Thoracic aorta (tissue), 2 donors: ENCODE measurements around the gene RASGEF1B. TPM values are rescaled to one million over a fixed set of nuclear protein-coding genes. Genes with fewer than 3 reads are reported as not detected.

Experiments
- ATAC-seq: fragments of 150-250 bp; one replicate; pipeline ENCODE4 v1.8.0; 2017; ENCODE audit warnings: low read depth; ENCODE audit not compliant: insufficient number of reproducible peaks, low FRiP score
- DNase-seq: peaks from one replicate; pipeline ENCODE4 v3.0.0-alpha.2; 2020; ENCODE audit warnings: low spot score
- H3K27ac ChIP-seq, 2 donors: fragments of 200-600 bp; sonication (generic); 1 replicate in 1 of 2; 2 replicates in 1 of 2; pipeline ENCODE4 v1.5.1; 2016; ENCODE audit warnings: mild to moderate bottlenecking in 2 of 2, moderate library complexity in 2 of 2
- H3K27me3 ChIP-seq: fragments of 200-600 bp; sonication (generic); replicated peaks from 2 replicates; pipeline ENCODE4 v1.6.0; 2016; ENCODE audit warnings: mild to moderate bottlenecking; ENCODE audit not compliant: insufficient read depth
- H3K36me3 ChIP-seq: fragments of 200-600 bp; sonication (generic); one replicate; pipeline ENCODE4 v1.5.1; 2016
- H3K4me1 ChIP-seq, 2 donors: fragments of 200-600 bp; sonication (generic); 1 replicate in 1 of 2; 2 replicates in 1 of 2; pipeline versions ENCODE4 v1.5.1 to v1.6.0; 2016; ENCODE audit warnings: low read depth in 2 of 2, mild to moderate bottlenecking in 1 of 2; ENCODE audit not compliant: control insufficient read depth in 1 of 2
- H3K4me3 ChIP-seq: fragments of 200-600 bp; sonication (generic); 2 replicates; pipeline ENCODE4 v1.5.1; 2016; ENCODE audit warnings: mild to moderate bottlenecking
- H3K9me3 ChIP-seq: fragments of 200-600 bp; sonication (generic); 2 replicates; pipeline ENCODE4 v1.5.1; 2016
- CTCF ChIP-seq: fragments of 200-600 bp; sonication (generic); IDR thresholded peaks from one replicate; pipeline ENCODE4 v1.5.1; 2019; ENCODE audit warnings: antibody characterized with exemption
- total RNA-seq, 2 donors: library from RNA; depleted of rRNA; stranded (reverse); fragments of >200 nt; gene quantifications; one replicate each; pipeline versions ENCODE4 v1.1.0 to v1.2.3, GENCODE V29; 2016

The RASGEF1B gene
- total RNA-seq, 2 donors from 2014 or later = 24.4 to 42.0 TPM

DNA sequence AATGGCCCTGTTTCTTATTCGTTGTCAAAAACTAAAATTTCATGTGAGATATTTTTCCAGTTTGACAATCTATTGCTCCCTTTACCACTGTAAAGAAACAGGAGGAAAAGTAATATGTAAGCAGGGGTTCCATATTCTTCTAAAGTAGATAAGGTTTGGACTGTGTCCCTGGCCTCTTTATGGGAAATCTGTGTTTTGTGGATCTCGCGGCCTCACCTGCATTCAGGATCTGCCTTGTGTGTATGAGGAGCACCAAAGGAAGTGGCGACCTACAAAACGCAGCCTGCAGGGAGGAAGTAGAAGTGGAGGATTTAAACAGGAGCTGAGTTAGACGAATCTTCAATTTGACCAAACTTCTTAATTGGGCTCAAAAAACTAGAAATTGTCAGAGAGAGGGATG is 67.0 kb downstream of the RASGEF1B start:
- Histone ChIP-seq H3K4me1 (no peaks in the 10 kb centered on the region), H3K9me3 (no peaks in the 10 kb centered on the region), H3K4me3 (no peak overlapping the region), H3K27me3 (no peaks in the 10 kb centered on the region), H3K36me3 (no peaks in the 10 kb centered on the region), H3K27ac (no peak overlapping the region)
- TF ChIP-seq CTCF = no peak
- no peak for ATAC-seq
- DNase-seq = no peak

GRCh38 chr4:81404294-81404693 is 67.4 kb downstream of the RASGEF1B start:
- no peak for TF ChIP-seq CTCF
- H3K36me3 ChIP-seq = no peaks in the 10 kb centered on the region
- no peak overlapping the region for H3K4me3 ChIP-seq
- no peaks in the 10 kb centered on the region for H3K27me3 ChIP-seq
- H3K9me3 ChIP-seq = no peaks in the 10 kb centered on the region
- no peak for DNase-seq
- peaks cover 0 to 2% of the 10 kb centered on the region in 2 donors for H3K4me1 ChIP-seq
- H3K27ac ChIP-seq = no peak overlapping the region
- no peak for ATAC-seq

DNA sequence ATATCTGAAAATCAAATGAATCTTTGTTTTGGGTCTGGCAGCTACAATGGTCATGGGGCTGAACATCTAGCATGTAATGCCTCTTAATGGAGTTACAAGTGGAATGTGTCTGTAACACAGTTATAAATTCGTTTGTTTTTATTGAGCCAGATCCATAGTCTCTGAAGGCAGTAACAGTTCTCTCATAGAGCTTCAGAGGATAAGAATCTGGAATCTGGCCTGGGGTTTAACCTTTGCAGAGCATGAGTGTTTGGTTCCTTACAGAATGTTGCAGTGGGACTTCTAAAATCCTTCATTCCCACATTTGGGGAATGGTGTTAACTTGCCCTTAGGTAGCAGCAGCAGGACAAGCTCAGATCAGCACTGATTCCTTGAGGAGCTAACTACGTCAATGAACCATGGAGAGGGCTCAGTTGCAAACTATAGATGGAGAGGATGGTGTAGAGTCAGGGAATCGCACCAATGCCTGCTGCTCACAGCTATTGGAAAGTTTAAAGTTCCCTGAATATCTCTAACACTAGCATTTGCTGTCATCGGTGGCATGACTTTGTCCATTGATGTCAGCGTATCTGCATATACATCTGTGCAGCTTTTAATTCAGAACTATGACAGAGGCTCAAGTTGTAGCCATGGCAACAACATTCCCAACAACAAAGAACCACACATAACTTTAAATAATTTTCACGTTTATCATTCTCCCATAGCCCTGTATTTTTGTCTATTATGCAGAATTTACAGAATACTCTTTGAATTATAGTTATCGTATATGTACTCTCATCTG is 72.2 kb downstream of the RASGEF1B start:
- no peaks in the 10 kb centered on the region for H3K27me3 ChIP-seq
- H3K36me3 ChIP-seq = no peaks in the 10 kb centered on the region
- H3K9me3 ChIP-seq = no peaks in the 10 kb centered on the region
- H3K27ac ChIP-seq = no peak overlapping the region
- no peak for TF ChIP-seq CTCF
- no peak overlapping the region for H3K4me3 ChIP-seq
- DNase-seq (no peak), ATAC-seq (no peak)
- peaks cover 0 to 6% of the 10 kb centered on the region in 2 donors for H3K4me1 ChIP-seq

DNA sequence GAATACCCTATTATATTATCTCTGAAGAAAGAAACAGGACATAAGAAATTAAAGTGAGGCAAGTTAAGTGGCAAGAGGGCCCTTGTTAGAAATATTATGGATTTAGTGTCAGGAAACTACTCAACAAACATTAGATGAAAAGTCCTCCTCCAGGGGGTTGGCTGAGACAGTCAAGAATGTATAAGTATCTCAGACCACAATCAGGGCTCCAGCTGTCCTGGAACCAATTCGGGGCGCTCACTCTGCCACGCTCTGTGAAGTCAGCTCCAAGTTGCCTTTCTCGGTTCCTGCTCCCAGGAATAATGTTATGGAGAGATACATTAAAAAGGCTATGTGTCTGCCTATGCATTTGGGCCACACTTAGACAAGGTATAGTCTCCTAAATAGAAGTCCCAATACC is 73.3 kb downstream of the RASGEF1B start:
- Histone ChIP-seq H3K9me3 (no peaks in the 10 kb centered on the region), H3K27ac (no peak overlapping the region), H3K36me3 (no peaks in the 10 kb centered on the region), H3K27me3 (no peaks in the 10 kb centered on the region), H3K4me3 (no peak overlapping the region), H3K4me1 (peaks cover 0 to 6% of the 10 kb centered on the region in 2 donors)
- TF ChIP-seq CTCF = no peak
- DNase-seq (no peak), ATAC-seq (no peak)

GRCh38 chr4:81397635-81398034 is 74.1 kb downstream of the RASGEF1B start:
- DNase-seq = no peak
- H3K27ac ChIP-seq = no peak overlapping the region
- no peaks in the 10 kb centered on the region for H3K36me3 ChIP-seq
- H3K27me3 ChIP-seq = no peaks in the 10 kb centered on the region
- H3K4me1 ChIP-seq = peaks cover 0 to 6% of the 10 kb centered on the region in 2 donors
- no peak for TF ChIP-seq CTCF
- no peak for ATAC-seq
- H3K9me3 ChIP-seq = no peaks in the 10 kb centered on the region
- no peak overlapping the region for H3K4me3 ChIP-seq
